ENCODE measurements around the gene TRAPPC5.

DNA sequence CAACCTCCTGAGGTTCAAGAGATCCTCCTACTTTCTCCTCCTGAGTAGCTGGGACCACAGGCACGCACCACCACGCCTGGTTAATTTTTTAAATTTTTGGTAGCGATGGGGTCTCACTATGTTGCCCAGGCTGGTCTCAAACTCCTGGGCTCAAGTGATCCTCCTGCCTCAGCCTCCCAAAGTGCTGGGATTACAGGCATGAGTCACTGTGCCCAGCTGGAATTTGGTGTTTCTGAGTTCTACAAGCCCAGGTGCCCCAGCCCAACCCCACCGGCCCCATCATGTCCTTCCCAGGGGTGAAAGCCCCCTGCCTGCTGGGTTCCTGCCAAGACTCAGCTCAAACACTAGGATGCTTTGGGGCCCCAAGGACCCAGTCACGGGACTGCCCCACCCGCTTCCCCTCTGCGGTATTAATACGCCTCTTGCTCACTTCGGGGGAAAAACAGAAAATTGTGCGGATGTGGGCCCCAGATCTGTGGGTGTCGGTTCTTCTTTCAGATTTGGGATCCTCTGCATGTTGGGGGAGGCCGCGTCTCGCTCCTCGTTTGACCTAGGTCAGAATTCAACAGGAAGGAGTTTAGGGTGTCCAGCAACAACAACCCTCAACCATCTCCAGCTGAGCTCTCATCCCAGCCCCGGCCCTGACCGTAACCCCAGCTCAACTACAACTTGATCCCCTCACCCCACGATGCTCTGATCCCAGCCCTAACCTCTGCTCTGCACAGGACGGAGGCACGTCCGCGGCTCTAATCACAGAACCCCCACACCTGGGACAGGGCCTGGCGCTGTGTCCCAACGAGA is 25.0 kb downstream of the TRAPPC5 start:
- TF ChIP-seq POLR2A (IDR thresholded peaks at IDR 0.05), result no peak
- TF ChIP-seq, protein P1, sequence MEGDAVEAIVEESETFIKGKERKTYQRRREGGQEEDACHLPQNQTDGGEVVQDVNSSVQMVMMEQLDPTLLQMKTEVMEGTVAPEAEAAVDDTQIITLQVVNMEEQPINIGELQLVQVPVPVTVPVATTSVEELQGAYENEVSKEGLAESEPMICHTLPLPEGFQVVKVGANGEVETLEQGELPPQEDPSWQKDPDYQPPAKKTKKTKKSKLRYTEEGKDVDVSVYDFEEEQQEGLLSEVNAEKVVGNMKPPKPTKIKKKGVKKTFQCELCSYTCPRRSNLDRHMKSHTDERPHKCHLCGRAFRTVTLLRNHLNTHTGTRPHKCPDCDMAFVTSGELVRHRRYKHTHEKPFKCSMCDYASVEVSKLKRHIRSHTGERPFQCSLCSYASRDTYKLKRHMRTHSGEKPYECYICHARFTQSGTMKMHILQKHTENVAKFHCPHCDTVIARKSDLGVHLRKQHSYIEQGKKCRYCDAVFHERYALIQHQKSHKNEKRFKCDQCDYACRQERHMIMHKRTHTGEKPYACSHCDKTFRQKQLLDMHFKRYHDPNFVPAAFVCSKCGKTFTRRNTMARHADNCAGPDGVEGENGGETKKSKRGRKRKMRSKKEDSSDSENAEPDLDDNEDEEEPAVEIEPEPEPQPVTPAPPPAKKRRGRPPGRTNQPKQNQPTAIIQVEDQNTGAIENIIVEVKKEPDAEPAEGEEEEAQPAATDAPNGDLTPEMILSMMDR (IDR thresholded peaks at IDR 0.05), result no peak
